ENCODE results near the gene CAMK1G. TPM values are rescaled to one million over a fixed set of nuclear protein-coding genes. Genes with fewer than 3 reads are reported as not detected.

Gene CAMK1G
- polyA plus RNA-seq, 1 donor from 2014 or later: 3.0 TPM

GRCh38 chr1:209600541-209600940 is 17.0 kb downstream of the CAMK1G start:
- H3K9me2 ChIP-seq (ENCODE audit: insufficient read depth, low read length): no peaks in the 10 kb centered on the region
- no peak for TF ChIP-seq CTCF (IDR thresholded peaks at IDR 0.05; ENCODE audit: poor library complexity, severe bottlenecking)
- TF ChIP-seq RAD21 (conservative IDR thresholded peaks at IDR 0.05): no peak
- TF ChIP-seq REST (IDR thresholded peaks at IDR 0.05; ENCODE audit: borderline replicate concordance): no peak
- TF ChIP-seq EP300 (conservative IDR thresholded peaks at IDR 0.05; ENCODE audit: poor library complexity, severe bottlenecking): no peak
- no peak for TF ChIP-seq EZH2 (IDR thresholded peaks at IDR 0.05; ENCODE audit: borderline replicate concordance, insufficient read depth, low read length, poor library complexity, severe bottlenecking)
- no peak for TF ChIP-seq SMC3 (conservative IDR thresholded peaks at IDR 0.05; ENCODE audit: poor library complexity)
- TF ChIP-seq POLR2AphosphoS5 (IDR thresholded peaks at IDR 0.05): no peak
- no peak for TF ChIP-seq TAF1 (IDR thresholded peaks at IDR 0.05; ENCODE audit: low read depth)
- no peak for TF ChIP-seq MXI1 (conservative IDR thresholded peaks at IDR 0.05; ENCODE audit: poor library complexity, severe bottlenecking)
- H3K27me3 ChIP-seq (ENCODE audit: insufficient read depth, low read depth, low read length): no peaks in the 10 kb centered on the region
- no peak overlapping the region for H2AFZ ChIP-seq (ENCODE audit: low read depth, low read length)
- no peak overlapping the region for H3K4me3 ChIP-seq (ENCODE audit: low read length)
- H3K9me3 ChIP-seq (ENCODE audit: low read length): no peaks in the 10 kb centered on the region
- no peaks in the 10 kb centered on the region for H3K36me3 ChIP-seq (ENCODE audit: insufficient read depth, low read length)
- no peak overlapping the region for H3K27ac ChIP-seq (ENCODE audit: low read length)
- no peak overlapping the region for H3K9ac ChIP-seq (ENCODE audit: low read length)
- no peaks in the 10 kb centered on the region for H4K20me1 ChIP-seq (ENCODE audit: insufficient read depth)
- H3K4me2 ChIP-seq (ENCODE audit: low read length): no peak overlapping the region
- no peaks in the 10 kb centered on the region for H3K79me2 ChIP-seq (replicated peaks; ENCODE audit: insufficient read depth, low read length)
- no peaks in the 10 kb centered on the region for H3F3A ChIP-seq (ENCODE audit: insufficient read depth, low read length, poor library complexity, severe bottlenecking)

- Histone ChIP-seq H3K4me3 (ENCODE audit: low read length) (no peak overlapping the region), H3K9me2 (ENCODE audit: insufficient read depth, low read length) (no peaks in the 10 kb centered on the region), H3K27me3 (ENCODE audit: insufficient read depth, low read depth, low read length) (no peaks in the 10 kb centered on the region), H3F3A (ENCODE audit: insufficient read depth, low read length, poor library complexity, severe bottlenecking) (no peaks in the 10 kb centered on the region), H2AFZ (ENCODE audit: low read depth, low read length) (no peak overlapping the region), H3K79me2 (replicated peaks; ENCODE audit: insufficient read depth, low read length) (no peaks in the 10 kb centered on the region), H3K4me2 (ENCODE audit: low read length) (no peak overlapping the region), H3K27ac (ENCODE audit: low read length) (no peak overlapping the region), H3K9me3 (ENCODE audit: low read length) (no peaks in the 10 kb centered on the region), H4K20me1 (ENCODE audit: insufficient read depth) (no peaks in the 10 kb centered on the region), H3K9ac (ENCODE audit: low read length) (no peak overlapping the region), H3K36me3 (ENCODE audit: insufficient read depth, low read length) (no peaks in the 10 kb centered on the region)
- peak; percentile 91 for TF ChIP-seq SMC3 (conservative IDR thresholded peaks at IDR 0.05; ENCODE audit: poor library complexity)
- no peak for TF ChIP-seq TAF1 (IDR thresholded peaks at IDR 0.05; ENCODE audit: low read depth)
- TF ChIP-seq REST (IDR thresholded peaks at IDR 0.05; ENCODE audit: borderline replicate concordance): no peak
- peak; percentile 91 for TF ChIP-seq CTCF (IDR thresholded peaks at IDR 0.05; ENCODE audit: poor library complexity, severe bottlenecking)
- no peak for TF ChIP-seq EZH2 (IDR thresholded peaks at IDR 0.05; ENCODE audit: borderline replicate concordance, insufficient read depth, low read length, poor library complexity, severe bottlenecking)
- TF ChIP-seq EP300 (conservative IDR thresholded peaks at IDR 0.05; ENCODE audit: poor library complexity, severe bottlenecking): no peak
- peak; percentile 88 for TF ChIP-seq RAD21 (conservative IDR thresholded peaks at IDR 0.05)
- no peak for TF ChIP-seq POLR2AphosphoS5 (IDR thresholded peaks at IDR 0.05)
Observed at GRCh38 chr1:209601809-209602657, 18.5 kb downstream of the CAMK1G start.
